ENCODE data around the gene ODF2.
A peak's percentile ranks its signal among the peaks of the same experiment; 100 is the strongest.

GRCh38 chr9:128412120-128412790 lies 43.6 kb upstream of the ODF2 start:
- TF ChIP-seq E2F1 (CRISPR knock-in tag; IDR thresholded peaks at IDR 0.05): no peak
- TF ChIP-seq, protein P1, sequence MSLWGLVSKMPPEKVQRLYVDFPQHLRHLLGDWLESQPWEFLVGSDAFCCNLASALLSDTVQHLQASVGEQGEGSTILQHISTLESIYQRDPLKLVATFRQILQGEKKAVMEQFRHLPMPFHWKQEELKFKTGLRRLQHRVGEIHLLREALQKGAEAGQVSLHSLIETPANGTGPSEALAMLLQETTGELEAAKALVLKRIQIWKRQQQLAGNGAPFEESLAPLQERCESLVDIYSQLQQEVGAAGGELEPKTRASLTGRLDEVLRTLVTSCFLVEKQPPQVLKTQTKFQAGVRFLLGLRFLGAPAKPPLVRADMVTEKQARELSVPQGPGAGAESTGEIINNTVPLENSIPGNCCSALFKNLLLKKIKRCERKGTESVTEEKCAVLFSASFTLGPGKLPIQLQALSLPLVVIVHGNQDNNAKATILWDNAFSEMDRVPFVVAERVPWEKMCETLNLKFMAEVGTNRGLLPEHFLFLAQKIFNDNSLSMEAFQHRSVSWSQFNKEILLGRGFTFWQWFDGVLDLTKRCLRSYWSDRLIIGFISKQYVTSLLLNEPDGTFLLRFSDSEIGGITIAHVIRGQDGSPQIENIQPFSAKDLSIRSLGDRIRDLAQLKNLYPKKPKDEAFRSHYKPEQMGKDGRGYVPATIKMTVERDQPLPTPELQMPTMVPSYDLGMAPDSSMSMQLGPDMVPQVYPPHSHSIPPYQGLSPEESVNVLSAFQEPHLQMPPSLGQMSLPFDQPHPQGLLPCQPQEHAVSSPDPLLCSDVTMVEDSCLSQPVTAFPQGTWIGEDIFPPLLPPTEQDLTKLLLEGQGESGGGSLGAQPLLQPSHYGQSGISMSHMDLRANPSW (CRISPR knock-in tag; conservative IDR thresholded peaks at IDR 0.05; ENCODE audit: low read depth): no peak
- TF ChIP-seq, protein P2, sequence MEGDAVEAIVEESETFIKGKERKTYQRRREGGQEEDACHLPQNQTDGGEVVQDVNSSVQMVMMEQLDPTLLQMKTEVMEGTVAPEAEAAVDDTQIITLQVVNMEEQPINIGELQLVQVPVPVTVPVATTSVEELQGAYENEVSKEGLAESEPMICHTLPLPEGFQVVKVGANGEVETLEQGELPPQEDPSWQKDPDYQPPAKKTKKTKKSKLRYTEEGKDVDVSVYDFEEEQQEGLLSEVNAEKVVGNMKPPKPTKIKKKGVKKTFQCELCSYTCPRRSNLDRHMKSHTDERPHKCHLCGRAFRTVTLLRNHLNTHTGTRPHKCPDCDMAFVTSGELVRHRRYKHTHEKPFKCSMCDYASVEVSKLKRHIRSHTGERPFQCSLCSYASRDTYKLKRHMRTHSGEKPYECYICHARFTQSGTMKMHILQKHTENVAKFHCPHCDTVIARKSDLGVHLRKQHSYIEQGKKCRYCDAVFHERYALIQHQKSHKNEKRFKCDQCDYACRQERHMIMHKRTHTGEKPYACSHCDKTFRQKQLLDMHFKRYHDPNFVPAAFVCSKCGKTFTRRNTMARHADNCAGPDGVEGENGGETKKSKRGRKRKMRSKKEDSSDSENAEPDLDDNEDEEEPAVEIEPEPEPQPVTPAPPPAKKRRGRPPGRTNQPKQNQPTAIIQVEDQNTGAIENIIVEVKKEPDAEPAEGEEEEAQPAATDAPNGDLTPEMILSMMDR (IDR thresholded peaks at IDR 0.05): peak; percentile 83
- TF ChIP-seq, protein P3, sequence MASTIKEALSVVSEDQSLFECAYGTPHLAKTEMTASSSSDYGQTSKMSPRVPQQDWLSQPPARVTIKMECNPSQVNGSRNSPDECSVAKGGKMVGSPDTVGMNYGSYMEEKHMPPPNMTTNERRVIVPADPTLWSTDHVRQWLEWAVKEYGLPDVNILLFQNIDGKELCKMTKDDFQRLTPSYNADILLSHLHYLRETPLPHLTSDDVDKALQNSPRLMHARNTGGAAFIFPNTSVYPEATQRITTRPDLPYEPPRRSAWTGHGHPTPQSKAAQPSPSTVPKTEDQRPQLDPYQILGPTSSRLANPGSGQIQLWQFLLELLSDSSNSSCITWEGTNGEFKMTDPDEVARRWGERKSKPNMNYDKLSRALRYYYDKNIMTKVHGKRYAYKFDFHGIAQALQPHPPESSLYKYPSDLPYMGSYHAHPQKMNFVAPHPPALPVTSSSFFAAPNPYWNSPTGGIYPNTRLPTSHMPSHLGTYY (CRISPR knock-in tag; IDR thresholded peaks at IDR 0.05): no peak
- no peak for TF ChIP-seq E2F5 (CRISPR knock-in tag; IDR thresholded peaks at IDR 0.05)

All from WTC11 (cell line).